Inflammatory macrophage (primary cell): ENCODE measurements around the gene UGT1A7.
"Not testable (repeated sequence)": the region's sequence is repeated elsewhere in the genome, so short reads cannot be mapped to it uniquely, and the experiment has no call there.

Experiments used
- DNase-seq, 2 donors: peaks; one replicate each; pipeline ENCODE4 v3.0.0-alpha.2; 2020 to 2022

The UGT1A7 gene

GRCh38 chr2:233684640-233685039, 2.9 kb downstream of the UGT1A7 start:
- DNase-seq = no peak

GRCh38 chr2:233686928-233687327, 5.2 kb downstream of the UGT1A7 start:
- DNase-seq = no peak

- no peak for DNase-seq
Measured at GRCh38 chr2:233688341-233688740, 6.6 kb downstream of the UGT1A7 start.

GRCh38 chr2:233689031-233689430, 7.3 kb downstream of the UGT1A7 start:
- DNase-seq = no peak

GRCh38 chr2:233689501-233689900, 7.8 kb downstream of the UGT1A7 start:
- DNase-seq = no peak

- DNase-seq = no peak
Measured at GRCh38 chr2:233690444-233690843, 8.7 kb downstream of the UGT1A7 start.

- DNase-seq = no peak
Measured at GRCh38 chr2:233691443-233692433, 10.0 kb downstream of the UGT1A7 start.

- DNase-seq = no peak
Measured at GRCh38 chr2:233692648-233693047, 10.9 kb downstream of the UGT1A7 start, which contains the start of gene UGT1A6. Gene UGT1A6, plus strand, starts transcription at chr2:233692890. Its CDS starts 115 bp downstream, at chr2:233693005.

- no peak for DNase-seq
Measured at GRCh38 chr2:233693963-233694362, 12.3 kb downstream of the UGT1A7 start.

GRCh38 chr2:233698740-233699139, 17.0 kb downstream of the UGT1A7 start:
- no peak for DNase-seq

GRCh38 chr2:233699424-233700027, 17.8 kb downstream of the UGT1A7 start:
- no peak for DNase-seq

GRCh38 chr2:233700028-233700635, 18.4 kb downstream of the UGT1A7 start:
- no peak for DNase-seq

GRCh38 chr2:233700842-233701241, 19.1 kb downstream of the UGT1A7 start:
- DNase-seq = not testable (repeated sequence)

- DNase-seq = no peak
Measured at GRCh38 chr2:233702238-233702637, 20.5 kb downstream of the UGT1A7 start.

- no peak for DNase-seq
Measured at GRCh38 chr2:233705911-233706506, 24.3 kb downstream of the UGT1A7 start.

GRCh38 chr2:233706720-233707119, 25.0 kb downstream of the UGT1A7 start:
- DNase-seq = no peak

GRCh38 chr2:233707940-233708644, 26.4 kb downstream of the UGT1A7 start:
- no peak for DNase-seq

GRCh38 chr2:233708942-233709341, 27.2 kb downstream of the UGT1A7 start:
- DNase-seq = no peak

- DNase-seq = peak; percentile 47 to 58
Measured at GRCh38 chr2:233711312-233712008, 29.8 kb downstream of the UGT1A7 start.

- no peak for DNase-seq
Measured at GRCh38 chr2:233712611-233713261, 31.0 kb downstream of the UGT1A7 start, which contains the start of gene UGT1A5. Gene UGT1A5, plus strand, starts transcription at chr2:233712907. Its CDS starts 85 bp downstream, at chr2:233712992.

- no peak for DNase-seq
Measured at GRCh38 chr2:233713262-233713615, 31.5 kb downstream of the UGT1A7 start.
